Thyroid gland (tissue), 4 donors: ENCODE results near the gene HOXD8. TPM values are rescaled to one million over a fixed set of nuclear protein-coding genes. Genes with fewer than 3 reads are reported as not detected.

Experiments used
- DNase-seq, 2 donors: peaks; one replicate each; pipeline ENCODE4 v3.0.0-alpha.2; 2019
- H3K27ac ChIP-seq, 3 donors: fragments of 200-600 bp; sonication (generic); 1 replicate in 2 of 3; 2 replicates in 1 of 3; pipeline ENCODE4 v1.5.1; 2016 to 2019; ENCODE audit warnings: mild to moderate bottlenecking in 1 of 3, moderate library complexity in 1 of 3
- H3K27me3 ChIP-seq: fragments of 200-600 bp; sonication (generic); one replicate; pipeline ENCODE4 v1.5.1; 2019
- H3K36me3 ChIP-seq, 2 donors: fragments of 200-600 bp; sonication (generic); one replicate each; pipeline ENCODE4 v1.5.1; 2016 to 2019
- H3K4me1 ChIP-seq, 2 donors: fragments of 200-600 bp; sonication (generic); one replicate each; pipeline ENCODE4 v1.5.1; 2017 to 2019
- H3K4me3 ChIP-seq, 3 donors: fragments of 200-600 bp; sonication (generic); replicated peaks in 1 of 3; 1 replicate in 2 of 3; 2 replicates in 1 of 3; pipeline ENCODE4 v1.5.1; 2016; ENCODE audit warnings: mild to moderate bottlenecking in 1 of 3
- H3K9me3 ChIP-seq: fragments of 200-600 bp; sonication (generic); one replicate; pipeline ENCODE4 v1.5.1; 2017
- CTCF ChIP-seq, 6 experiments: fragments of 200-600 bp in 3 of 6; fragments of 450-650 bp in 3 of 6; sonication (generic) in 3 of 6; IDR thresholded peaks; one replicate each; pipeline ENCODE4 v1.5.1; 2016 to 2019; ENCODE audit warnings: antibody characterized with exemption in 6 of 6, mild to moderate bottlenecking in 2 of 6, inconsistent platforms in 1 of 6, moderate library complexity in 1 of 6
- POLR2A ChIP-seq, 2 donors: fragments of 450-650 bp; IDR thresholded peaks; one replicate each; pipeline ENCODE4 v1.6.1; 2017; ENCODE audit warnings: antibody characterized with exemption in 2 of 2, mild to moderate bottlenecking in 2 of 2, moderate library complexity in 1 of 2
- WGBS, 2 donors: methylation state at CpG; one replicate each; pipeline ENCODE4 v1.1.5; 2017; 5-methylcytosine and 5-hydroxymethylcytosine counted together
- intact Hi-C: fragments of 100-400 bp; cut with DNase I; formaldehyde crosslinking; loops from one replicate; pipeline ENCODE4 v1.15.1; 2023
- total RNA-seq, 4 donors: library from RNA; depleted of rRNA; stranded (reverse); fragments of >200 nt; gene quantifications; one replicate each; pipeline ENCODE4 v1.2.3, GENCODE V29; 2016

The HOXD8 gene
- total RNA-seq, 4 donors from 2014 or later: 4.1 to 24.9 (median 9.9) TPM

DNA sequence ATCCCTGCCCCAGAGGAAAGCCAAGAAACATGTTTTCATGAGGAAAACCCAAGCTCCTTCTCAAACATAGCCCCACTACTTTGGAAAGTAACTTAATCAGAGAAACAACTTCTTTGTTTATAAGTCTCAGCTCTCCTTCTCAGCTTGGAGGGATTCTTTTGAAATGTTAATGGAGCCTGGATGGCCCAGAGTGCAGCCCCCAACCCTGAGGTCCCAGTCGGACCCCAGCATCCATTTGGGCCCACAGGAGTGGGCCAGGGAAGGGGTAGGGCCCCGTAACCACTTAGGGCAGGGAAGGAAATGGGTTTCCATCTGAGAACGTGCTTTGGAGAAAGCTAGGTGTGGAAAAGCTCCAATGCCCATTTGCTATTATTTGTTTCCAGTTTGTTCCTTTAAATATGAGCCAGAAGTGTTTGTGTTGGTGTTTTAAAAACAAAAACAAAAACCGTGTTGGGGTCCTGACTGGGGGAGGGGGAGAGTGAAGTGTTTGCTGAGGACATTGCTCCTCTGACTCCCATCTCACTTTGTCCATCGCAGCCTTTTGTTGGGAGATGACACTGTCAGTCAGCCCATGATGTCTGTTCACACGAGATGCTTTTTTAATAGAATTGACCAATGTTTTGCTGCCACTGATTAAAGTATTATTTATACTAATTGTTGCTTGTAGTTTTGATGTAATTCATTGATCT is 26.0 kb downstream of the HOXD8 start:
- Histone ChIP-seq H3K36me3 (no peaks in the 10 kb centered on the region), H3K4me3 (no peak overlapping the region), H3K27ac (no peak overlapping the region), H3K4me1 (peaks cover 7 to 25% of the 10 kb centered on the region in 2 donors), H3K9me3 (no peaks in the 10 kb centered on the region), H3K27me3 (peaks cover 74% of the 10 kb centered on the region)
- 13 to 29% methylated on average over 6 of the region's 6 CpGs for WGBS, 2 donors
- DNase-seq: no peak
- intact Hi-C loops: no loop called here
- no peak for TF ChIP-seq POLR2A (IDR thresholded peaks at IDR 0.05)
- no peak for TF ChIP-seq CTCF (IDR thresholded peaks at IDR 0.05)

- Histone ChIP-seq H3K4me3 (no peak overlapping the region), H3K27ac (no peak overlapping the region), H3K9me3 (no peaks in the 10 kb centered on the region), H3K36me3 (no peaks in the 10 kb centered on the region), H3K27me3 (peaks cover 72% of the 10 kb centered on the region), H3K4me1 (peaks cover 7 to 32% of the 10 kb centered on the region in 2 donors)
- intact Hi-C loops: no loop called here
- no peak for DNase-seq
- no peak for TF ChIP-seq CTCF (IDR thresholded peaks at IDR 0.05)
- no peak for TF ChIP-seq POLR2A (IDR thresholded peaks at IDR 0.05)
- WGBS, 2 donors: 21 to 45% methylated on average over 8 of the region's 8 CpGs
Measured at GRCh38 chr2:176156301-176156806, 26.8 kb downstream of the HOXD8 start.

DNA sequence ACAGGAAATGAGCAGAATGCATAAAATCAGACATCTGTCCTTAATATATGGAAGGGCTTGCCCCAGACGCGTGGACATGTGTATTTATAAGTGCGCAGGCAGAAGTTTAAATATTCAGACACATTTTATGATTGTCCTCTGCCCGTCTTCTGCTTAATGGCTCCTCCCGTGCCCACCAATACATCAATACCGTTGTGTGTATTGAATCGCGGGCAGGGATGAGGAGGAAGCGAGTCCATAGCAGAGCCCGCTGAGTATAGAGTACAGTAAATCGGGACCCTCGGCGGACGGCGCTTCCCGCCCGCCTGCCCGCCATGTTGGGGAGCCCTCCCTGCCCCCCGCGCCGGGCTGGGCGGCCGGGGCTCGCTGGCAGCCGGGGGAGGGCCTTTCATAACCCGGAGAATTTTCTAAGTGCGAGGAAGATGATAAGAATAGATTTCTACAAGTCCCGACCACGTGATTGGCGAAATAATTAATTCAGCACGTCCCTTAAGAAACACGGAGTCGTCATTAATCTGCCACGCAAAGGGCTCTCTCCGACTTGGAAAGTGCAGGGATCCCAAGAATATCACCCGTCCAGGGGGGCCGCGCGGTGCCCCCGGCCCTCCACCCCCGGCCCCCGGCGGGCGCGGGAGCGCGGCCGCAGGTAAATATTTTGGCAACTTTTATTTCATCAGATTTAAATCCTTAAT is 27.4 kb downstream of the HOXD8 start, which contains the start of gene HOXD3:
HOXD3 (plus strand) TSS at position 501 of the 692 bp plus-strand sequence. CDS start 11,808 bp downstream, outside the sequence.
- Histone ChIP-seq H3K27me3 (peaks cover 67% of the 10 kb centered on the region), H3K4me1 (peaks cover 7 to 27% of the 10 kb centered on the region in 2 donors), H3K9me3 (no peaks in the 10 kb centered on the region), H3K27ac (no peak within 1 kb of the TSS), H3K4me3 (no peak within 1 kb of the TSS), H3K36me3 (no peaks in the 10 kb centered on the region)
- 12 to 16% methylated on average over 32 to 40 of the region's 48 CpGs for WGBS, 2 donors
- intact Hi-C loops: no loop called here
- TF ChIP-seq POLR2A (IDR thresholded peaks at IDR 0.05): no peak
- TF ChIP-seq CTCF (IDR thresholded peaks at IDR 0.05): no peak
- DNase-seq: no peak

- Histone ChIP-seq H3K4me1 (peaks cover 7 to 27% of the 10 kb centered on the region in 2 donors), H3K27me3 (peaks cover 66% of the 10 kb centered on the region), H3K4me3 (no peak overlapping the region), H3K9me3 (no peaks in the 10 kb centered on the region), H3K36me3 (no peaks in the 10 kb centered on the region), H3K27ac (no peak overlapping the region)
- WGBS, 2 donors: 6 to 17% methylated on average over 43 of the region's 43 CpGs
- intact Hi-C loops: no loop called here
- DNase-seq: no peak
- TF ChIP-seq CTCF (IDR thresholded peaks at IDR 0.05) (no peak), POLR2A (IDR thresholded peaks at IDR 0.05) (no peak)
Measured at GRCh38 chr2:176157499-176158185, 28.1 kb downstream of the HOXD8 start.
